CD1c-positive myeloid dendritic cell (primary cell): ENCODE results near the gene NCF2.

Source experiments
- DNase-seq: peaks from one replicate; pipeline ENCODE4 v3.0.0-alpha.2; 2016; ENCODE audit errors: extremely low spot score

Gene NCF2

GRCh38 chr1:183552441-183552840 lies 37.8 kb downstream of the NCF2 start:
- no peak for DNase-seq

DNA sequence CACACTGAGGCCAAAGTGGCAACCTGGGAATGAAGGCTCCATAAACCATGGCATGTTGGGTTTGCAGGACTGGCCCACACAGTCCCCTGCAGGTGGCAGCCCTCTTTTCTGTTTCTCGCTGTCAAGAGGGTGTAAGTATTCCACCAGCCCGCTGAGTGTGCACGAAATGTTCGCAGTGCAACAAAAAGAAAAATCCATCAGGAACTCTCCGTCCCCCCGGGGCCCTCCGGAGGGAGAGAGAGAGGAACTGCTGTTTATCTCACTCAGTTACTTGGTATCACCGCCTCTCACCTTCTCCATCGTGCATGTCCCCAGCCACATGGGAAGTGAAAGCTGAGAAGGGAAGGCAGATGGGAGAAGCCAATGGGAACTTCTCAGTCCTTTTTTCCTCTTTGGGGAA lies 38.3 kb downstream of the NCF2 start:
- DNase-seq, result peak; percentile 52

GRCh38 chr1:183550915-183551314 lies 39.3 kb downstream of the NCF2 start:
- no peak for DNase-seq

DNA sequence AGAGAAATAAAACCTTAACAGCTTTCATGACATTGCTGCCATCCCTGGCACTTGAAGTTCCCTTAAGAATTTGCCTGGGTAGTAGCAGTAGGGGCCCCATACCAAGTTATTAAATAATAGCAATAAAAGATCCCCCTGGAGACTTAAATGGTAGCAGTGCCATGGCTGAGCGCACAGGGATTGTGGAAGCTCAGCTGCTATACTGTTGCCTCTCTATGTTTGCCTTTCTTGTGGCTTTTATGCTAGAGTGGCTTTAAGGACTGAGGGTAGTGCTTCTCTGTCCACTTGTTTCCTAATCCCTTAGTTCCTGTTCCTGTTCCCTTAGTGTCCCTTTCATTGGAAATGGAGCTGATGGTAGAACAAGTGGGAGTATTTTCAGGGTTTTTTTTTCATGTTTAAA lies 42.1 kb downstream of the NCF2 start:
- peak; percentile 74 for DNase-seq

GRCh38 chr1:183546427-183546826 lies 43.8 kb downstream of the NCF2 start:
- no peak for DNase-seq

DNA sequence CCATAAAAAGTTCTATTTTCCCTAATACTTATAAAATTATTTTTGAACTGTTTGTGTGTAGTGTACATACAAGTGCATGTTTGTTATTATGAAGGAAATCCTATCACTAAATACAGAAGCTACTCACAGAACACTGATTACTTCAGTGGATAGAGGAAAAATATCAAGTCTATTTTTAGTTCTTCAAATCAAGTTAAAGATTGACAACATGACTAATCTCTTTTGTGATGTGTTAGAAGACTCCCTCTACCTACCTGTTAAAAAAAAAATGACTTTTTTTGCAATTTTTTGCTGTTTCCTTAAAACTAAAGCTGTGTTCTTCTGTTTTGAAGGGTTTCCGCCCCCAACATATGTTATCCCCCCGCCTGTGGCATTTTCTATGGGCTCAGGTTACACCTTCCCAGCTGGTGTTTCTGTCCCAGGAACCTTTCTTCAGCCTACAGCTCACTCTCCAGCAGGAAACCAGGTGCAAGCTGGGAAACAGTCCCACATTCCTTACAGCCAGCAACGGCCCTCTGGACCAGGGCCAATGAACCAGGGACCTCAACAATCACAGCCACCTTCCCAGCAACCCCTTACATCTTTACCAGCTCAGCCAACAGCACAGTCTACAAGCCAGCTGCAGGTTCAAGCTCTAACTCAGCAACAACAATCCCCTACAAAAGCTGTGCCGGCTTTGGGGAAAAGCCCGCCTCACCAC lies 45.5 kb downstream of the NCF2 start:
- DNase-seq, result no peak

GRCh38 chr1:183543619-183544204 lies 46.5 kb downstream of the NCF2 start:
- peak; percentile 56 for DNase-seq

DNA sequence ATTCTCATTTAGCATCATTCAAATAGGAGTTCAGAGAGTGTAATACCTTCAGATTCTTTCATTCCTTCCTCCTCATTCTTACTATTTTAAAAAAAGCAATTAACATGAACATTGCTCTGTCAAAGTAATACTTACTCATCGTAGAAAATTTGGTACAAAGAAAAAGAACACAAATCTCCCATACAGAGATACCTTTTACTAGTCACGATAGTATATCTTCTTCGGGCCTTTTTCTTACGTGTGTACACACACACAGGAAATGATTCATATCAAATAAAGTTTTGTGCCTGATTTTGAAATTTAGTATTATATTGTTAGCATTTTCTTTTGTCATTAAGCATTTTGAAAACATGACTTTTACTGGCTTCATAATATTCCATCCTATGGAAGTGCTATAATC lies 52.9 kb downstream of the NCF2 start:
- no peak for DNase-seq

DNA sequence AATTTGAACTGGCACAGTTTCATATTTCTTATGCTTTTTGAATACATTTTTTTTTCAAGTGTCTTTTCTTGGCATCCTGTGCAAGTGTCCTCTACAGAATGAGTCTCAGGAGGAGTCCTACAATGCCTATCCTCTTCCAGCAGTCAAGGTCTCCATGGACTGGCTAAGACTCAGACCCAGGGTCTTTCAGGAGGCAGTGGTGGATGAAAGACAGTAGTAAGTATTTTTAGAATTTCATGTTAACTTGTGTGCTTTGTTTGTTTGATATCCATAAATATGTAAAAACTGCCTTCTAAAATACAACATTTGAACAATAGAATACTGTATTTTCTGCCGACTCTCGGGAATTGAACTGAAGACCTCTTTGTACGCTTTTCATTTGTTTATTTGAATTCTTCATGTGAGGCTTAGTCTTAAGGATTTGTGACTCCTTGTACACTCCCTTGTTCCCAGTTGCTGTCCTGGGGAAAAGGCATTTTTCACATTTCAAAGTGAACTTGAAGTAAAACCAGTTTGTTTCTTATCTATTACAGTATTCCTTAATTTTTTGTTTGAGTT lies 56.6 kb downstream of the NCF2 start:
- DNase-seq, result no peak

- no peak for DNase-seq
Measured at GRCh38 chr1:183528577-183528976, 61.7 kb downstream of the NCF2 start.

DNA sequence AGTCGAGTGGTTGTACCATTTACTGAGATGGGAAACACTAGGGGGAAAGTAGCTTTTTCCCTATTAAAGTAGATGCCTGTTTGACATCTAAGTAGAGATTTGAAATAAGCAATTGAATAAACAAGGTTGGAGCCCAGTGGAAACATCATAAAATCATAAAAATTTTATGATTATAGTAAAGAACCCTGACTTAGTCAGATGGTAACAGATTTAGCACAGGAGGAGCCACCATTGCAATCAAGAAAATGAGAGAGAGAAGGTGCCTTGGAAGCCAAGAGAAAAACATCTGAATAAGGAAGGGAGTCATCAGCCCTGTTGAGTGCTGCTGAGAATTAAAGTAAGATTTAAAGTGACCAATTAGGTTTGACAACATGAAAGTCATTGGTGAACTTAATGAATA lies 68.2 kb downstream of the NCF2 start:
- no peak for DNase-seq

DNA sequence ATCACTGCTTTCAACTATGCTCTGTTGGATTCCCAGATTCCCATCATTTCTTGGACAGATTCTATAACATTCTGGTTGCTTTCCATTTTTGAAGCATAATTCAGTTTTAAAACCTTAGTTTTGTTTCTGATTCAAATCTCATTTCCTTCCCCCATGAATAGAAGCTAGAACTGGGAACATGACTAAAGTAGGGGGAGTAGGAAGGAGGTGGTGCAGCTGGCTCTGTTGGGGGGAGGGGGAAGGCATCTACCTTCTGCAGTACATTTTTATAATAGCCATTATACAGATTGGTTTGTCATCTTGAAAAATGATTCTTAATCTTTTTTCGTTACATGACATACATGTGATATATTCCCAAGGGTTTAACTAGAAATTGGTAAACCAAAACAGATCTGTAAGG lies 69.9 kb downstream of the NCF2 start:
- no peak for DNase-seq

DNA sequence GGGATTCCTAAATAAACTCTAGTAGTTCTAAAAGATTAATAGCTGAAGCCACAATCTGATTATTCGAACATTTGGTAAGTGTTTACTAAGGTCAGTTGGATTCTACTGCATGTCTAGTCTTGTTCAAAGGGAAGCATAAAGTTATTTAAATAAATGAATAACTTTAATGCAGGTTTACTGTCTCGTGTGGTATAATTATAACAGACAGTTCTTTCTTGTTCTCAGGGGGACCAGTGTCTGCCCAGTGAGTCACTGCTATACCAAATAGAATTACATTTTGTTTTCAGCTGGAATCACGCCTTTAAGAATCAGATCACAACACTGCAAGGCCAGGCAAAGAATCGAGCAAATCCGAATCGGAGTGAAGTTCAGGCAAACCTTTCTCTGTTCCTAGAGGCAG lies 72.9 kb downstream of the NCF2 start:
- DNase-seq, result no peak

- no peak for DNase-seq
Measured at GRCh38 chr1:183516725-183517124, 73.5 kb downstream of the NCF2 start.

DNA sequence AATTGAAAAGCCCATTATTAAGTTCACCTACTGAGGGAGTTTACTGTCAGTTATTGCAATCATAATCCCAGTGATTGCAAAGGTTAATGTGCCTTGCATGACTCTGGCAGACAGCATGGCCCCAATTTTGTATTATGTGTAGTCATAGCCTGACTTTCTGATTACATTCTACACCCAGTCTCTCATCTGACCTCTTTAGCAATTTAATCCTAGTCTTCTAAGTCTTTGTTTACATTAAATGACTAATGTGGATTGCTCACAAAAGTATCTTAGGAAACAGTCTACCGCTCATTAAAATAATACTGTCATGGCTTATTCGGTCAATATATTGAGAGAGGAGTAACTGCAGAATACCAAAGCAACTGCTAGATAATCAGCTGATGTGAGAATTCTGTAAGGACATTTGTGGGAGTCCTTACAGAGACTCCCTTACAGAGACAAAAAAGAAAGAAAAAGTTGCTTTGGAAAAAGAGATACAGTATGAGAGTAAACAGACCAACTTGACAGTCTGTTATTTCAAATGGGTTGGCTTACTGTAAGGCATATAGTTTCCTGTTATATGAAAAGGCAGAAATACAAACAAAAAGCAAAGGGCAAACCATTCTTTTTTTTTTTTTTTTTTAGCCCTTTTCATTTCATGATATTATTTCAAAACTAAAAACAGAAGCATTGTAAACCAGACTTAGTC lies 75.1 kb downstream of the NCF2 start:
- DNase-seq, result no peak

- no peak for DNase-seq
Measured at GRCh38 chr1:183514235-183514634, 76.0 kb downstream of the NCF2 start.

DNA sequence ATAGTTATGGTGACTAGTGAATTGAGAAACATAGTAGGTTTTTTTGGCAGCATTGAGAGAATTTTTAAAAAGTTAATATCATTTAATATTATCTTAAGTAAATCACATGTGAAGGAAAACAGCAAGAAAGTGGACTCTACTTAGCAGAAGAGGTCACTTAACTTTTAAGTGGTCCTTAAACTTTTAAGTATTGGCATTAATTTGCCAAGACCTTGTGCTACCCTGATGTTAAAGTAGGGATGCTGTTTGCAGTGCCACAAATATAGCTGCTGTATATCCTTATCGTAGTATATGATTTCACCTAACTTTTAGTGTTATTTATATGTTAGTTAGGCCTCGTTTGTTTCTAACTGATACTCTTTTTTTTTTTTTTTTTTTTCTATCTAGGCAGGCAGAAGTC lies 77.8 kb downstream of the NCF2 start:
- DNase-seq, result no peak

- DNase-seq, result no peak
Measured at GRCh38 chr1:183508694-183509093, 81.6 kb downstream of the NCF2 start.

DNA sequence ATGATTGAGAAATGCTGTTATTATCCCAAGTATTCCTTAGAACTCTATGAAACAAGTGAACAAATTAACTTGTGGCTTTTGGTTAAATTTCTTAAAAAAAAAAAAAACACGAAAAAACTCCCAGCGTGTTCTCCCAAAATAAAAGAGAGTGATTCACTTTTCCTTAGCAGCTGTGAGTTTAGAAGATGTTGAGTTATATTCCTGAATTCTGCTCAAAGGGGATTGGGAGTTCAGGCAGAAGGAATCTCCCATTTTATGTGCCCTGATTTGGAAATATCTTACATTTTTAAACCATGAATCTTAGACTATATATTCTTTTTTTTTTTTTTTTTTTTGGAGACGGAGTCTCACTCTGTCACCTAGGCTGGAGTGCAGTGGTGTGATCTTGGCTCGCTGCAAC lies 83.7 kb downstream of the NCF2 start:
- no peak for DNase-seq
